HG03439 (cell line): ENCODE measurements around the gene ZNF718.
"Not testable (repeated sequence)": the region's sequence is repeated elsewhere in the genome, so short reads cannot be mapped to it uniquely, and the experiment has no call there.

Experiments used
- ATAC-seq: cut with Tn5 transposase; IDR thresholded peaks from one replicate; pipeline ENCODE4 v1.9.1; 2021; ENCODE audit warnings: mild to moderate bottlenecking, moderate library complexity; ENCODE audit not compliant: unreplicated experiment

Gene ZNF718

DNA sequence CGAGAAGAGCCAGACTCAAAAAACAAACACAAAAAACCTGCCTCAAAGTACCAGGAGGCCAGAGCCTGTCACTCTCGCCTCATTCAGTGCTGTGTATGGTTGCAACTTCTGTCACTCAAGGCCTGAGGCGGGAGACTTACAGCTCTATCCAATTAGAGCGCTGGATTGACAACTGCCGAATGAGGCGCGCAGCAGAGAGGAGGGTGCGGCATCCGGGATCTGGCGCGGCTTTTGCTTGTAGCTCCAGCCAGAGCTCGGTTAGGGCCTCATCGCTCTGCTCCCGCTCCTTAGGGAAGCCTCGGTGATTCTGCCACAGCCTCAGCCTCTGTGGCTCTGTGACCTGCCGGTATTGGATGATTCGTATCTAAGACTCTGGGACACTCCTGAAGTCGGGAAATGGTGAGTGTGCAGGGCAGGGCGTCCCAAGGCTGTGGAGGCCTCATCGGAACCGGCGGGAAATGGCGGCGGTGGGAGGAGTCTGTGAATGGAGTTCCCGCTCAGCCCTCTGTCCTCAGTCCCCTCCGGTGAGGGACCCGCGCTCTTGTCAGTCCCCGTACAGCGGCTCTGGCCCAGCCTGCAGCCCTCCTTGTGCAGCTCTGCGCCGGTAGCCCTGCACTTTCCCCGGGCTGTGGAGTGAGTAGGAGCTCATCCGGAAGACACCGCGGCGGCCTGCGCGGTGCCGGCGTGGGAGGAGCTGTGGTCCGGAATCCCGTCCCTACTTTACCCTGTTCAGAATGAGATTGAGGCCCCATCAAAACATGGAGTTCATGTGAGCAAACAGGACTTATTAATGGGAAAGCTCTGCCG, at the start of gene ZNF718:
Gene ZNF718 (plus strand): TSS at position 227 of the 807 bp plus-strand sequence. CDS start 170 bp downstream, at position 397.
- peak; percentile 99 for ATAC-seq

DNA sequence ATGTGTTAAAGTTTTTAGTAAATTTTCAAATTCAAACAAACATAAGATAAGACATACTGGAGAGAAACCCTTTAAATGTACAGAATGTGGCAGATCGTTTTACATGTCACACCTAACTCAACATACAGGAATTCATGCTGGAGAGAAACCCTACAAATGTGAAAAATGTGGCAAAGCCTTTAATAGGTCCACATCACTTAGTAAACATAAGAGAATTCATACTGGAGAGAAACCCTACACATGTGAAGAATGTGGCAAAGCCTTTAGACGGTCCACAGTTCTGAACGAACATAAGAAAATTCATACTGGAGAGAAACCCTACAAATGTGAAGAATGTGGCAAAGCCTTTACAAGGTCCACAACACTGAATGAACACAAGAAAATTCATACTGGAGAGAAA, 38.4 kb upstream of the ZNF718 start:
- ATAC-seq = no peak

DNA sequence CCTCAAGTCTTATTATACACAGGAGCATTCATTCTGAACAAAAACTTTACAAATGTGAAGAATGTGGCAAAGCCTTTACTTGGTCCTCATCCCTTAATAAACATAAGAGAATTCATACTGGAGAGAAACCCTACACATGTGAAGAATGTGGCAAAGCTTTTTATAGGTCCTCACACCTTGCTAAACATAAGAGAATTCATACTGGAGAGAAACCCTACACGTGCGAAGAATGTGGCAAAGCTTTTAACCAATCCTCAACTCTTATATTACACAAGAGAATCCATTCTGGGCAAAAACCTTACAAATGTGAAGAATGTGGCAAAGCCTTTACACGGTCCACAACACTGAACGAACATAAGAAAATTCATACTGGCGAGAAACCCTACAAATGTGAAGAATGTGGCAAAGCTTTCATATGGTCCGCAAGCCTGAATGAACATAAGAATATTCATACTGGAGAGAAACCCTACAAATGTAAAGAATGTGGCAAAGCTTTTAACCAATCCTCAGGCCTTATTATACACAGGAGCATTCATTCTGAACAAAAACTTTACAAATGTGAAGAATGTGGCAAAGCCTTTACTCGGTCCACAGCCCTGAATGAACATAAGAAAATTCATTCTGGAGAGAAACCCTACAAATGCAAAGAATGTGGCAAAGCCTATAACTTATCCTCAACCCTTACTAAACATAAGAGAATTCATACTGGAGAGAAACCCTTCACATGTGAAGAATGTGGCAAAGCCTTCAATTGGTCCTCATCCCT, 37.6 kb upstream of the ZNF718 start:
- not testable (repeated sequence) for ATAC-seq

DNA sequence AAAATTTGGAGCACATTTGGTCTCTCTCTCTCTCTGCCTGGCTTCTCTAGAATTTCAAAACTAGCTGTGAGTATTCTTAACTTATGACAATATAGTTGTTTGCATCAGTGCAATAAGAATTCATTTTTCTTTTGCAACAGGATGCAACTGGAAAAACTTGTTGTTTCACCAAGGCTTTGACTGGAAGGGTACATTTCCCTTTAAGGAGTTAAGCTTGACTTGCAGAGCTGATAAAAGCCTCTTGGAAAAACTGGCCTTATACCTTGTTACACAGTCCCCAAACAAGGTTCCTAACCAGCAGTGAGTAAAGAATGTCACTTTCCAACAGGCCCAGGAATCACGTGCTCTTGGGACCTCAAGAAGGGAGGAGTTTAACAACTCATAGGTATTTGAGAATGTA, 25.9 kb upstream of the ZNF718 start:
- ATAC-seq = no peak

DNA sequence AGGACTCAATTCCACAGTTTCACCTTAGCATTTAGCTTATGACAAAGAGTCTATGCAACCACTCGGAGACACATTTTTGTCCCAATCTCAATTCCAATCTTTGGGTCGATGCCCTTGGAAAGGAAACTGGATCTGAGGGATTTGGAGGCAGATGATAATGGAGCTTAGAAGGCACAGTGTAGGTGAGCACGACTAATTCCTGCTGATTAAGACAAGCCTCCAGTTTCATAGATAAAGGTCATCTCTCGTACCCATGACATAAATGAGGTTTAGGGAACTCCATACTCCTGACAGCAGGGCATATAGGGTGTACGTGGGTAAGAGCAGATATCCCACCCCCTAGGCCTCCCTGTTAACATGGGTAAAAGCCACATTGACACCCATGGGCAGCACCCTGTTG, 24.4 kb upstream of the ZNF718 start:
- no peak for ATAC-seq

DNA sequence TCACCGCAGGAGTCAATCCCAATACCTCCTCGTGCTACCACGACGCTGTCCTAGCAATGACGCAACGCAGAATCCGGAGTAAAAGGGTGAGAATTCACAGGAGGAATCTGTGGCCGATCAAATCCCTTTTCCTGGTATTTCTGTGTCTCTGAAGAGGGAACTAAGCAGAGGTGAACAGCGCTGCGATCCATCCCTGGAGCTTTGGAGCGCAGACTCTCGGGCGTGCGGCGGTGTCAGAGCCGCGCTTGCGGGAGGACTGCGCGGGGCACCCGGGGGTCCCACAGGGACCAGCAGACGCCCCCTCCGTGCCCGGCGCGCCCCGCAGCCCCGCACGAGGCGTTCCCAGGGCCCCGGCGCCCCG, 17.2 kb upstream of the ZNF718 start:
- ATAC-seq = no peak

DNA sequence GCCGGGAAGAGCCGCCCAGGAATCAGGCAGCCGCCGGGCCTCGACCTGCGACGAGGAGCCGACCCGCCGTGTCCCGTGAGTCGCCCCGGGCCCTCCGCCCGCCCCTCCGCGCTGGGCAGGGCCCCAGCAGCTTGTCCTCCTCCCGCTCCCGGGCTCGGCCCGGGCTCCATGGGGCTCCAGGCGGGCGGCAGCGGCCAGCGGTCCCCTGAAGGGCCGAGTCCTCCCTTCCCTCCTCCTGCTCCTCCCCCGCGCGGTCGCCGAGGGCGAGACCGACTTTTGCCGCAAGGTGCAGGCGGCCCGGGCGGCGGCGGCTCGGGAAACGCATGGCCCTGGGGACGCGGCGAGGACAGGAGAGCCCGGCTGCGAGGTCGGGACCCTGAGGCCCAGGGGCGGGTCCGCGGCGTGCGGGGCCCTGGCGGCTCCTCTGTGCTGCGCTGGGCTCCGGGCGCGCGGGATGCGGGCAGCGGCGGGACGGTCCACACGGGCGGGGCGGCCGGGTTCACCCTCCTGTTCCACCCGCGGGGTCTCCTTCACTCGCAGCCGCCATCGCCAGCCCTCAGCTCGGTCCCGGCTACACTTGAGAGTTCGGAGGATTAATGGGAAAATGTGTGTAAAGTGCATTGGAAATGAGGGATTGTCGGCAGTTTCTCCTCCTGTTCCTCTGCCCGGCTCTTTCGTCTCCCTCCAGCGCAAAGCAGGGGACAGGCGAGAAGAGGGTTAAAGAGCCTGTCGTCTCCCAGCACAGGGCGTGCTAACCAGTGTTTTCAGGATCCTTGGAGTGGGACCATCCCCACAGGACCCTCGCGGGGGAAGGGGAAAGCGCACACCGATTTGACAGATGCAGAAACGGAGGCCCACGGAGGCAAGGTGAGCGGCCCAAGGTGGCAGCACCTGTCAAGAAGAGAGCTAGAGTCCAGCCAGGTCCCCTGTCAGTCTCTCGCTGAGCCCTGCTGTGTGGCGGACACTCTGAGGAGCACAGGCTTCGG, 16.6 kb upstream of the ZNF718 start:
- ATAC-seq = no peak

DNA sequence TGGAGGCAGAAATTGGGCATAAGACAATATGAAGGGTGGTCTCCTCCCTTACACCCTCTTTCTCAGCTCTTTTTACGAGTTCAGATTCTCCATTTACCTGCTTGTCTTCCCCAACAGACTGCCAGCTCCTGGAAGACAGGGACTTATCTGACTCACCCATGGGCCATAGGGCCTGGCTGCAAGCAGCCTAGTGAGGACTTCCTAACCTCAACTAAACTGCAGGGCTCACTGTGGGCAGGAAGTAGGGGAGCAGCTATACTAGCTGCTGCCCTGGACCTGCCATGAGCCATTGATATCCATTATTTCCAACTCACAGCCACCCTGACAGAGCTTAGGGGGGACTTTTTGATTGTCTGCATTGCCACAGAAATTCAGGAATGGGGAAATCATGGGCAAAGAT, 11.5 kb upstream of the ZNF718 start:
- ATAC-seq = no peak

DNA sequence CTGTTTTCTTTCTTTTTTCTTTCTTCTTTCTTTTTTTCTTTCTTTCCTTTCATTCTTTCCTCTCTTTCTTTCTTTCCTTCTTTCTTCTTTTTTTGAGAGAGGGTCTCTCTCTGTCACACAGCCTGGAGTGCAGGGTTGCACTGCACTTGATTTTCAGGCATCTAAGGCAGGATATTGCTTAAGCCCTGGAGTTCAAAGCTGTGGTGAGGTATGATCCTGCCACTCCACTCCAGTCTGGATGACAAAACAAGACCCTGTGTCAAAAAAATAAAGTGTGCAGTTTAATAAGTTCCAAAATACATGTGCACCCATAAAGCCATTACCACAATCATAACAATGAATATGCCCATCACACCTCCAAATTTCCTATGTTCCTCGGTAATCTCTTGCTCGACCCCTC, 10.6 kb upstream of the ZNF718 start:
- no peak for ATAC-seq

DNA sequence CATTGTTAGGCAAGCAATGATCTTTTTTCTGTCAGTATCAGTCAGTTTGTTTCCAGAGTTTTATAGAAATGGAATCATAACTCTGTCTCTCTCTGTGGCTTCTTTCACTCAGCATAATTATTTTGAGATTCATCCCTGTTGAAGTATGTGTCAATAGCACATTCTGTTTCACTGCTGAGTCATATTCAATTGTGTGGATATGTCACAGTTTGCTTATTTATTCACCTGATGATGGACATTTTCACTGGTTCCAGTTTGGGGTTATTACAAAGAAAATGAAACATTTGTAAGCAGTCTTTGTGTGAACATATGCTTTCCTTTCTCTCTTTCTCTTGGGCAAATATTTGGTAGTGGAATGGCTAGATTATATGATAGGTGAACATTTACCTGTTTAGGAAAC, 10.2 kb upstream of the ZNF718 start:
- no peak for ATAC-seq

DNA sequence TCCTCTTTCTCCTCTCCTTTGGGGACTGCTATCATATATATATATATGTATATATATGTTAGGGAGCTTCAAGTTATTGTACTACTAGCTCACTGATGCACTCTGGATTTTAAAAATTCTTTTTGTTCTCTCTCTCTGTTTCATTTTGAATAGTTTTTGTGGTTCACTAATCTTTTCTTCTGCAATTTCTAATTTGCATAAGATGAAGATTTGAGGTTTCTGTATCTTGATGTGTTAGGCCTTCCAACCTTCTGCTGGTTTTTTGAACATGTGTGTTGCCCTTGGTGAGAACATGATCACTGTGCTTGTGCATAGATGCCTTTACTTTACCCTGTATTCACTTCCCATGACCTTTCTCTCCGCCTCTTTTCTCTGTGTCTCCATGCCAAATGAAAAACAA, 7.8 kb upstream of the ZNF718 start:
- ATAC-seq = no peak

DNA sequence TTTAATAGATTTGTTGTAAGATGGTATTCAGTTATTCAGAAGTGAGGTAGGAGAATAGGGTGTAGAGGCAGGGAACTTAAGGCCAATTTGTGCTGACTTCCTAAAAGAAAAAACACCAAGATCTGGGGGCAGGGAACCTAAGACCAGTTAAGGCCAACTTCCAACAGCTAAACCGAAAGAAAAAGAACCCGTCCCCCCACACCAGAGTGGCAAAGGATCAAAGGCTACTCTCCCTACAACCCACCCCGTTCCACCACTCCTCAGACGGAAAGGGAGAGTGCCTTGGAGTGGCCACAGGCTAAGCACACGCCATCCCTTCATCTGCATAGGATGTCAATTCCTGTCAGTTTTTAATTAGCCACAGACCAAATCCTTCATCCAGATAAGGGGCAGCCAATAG, 3.7 kb upstream of the ZNF718 start:
- ATAC-seq = no peak

DNA sequence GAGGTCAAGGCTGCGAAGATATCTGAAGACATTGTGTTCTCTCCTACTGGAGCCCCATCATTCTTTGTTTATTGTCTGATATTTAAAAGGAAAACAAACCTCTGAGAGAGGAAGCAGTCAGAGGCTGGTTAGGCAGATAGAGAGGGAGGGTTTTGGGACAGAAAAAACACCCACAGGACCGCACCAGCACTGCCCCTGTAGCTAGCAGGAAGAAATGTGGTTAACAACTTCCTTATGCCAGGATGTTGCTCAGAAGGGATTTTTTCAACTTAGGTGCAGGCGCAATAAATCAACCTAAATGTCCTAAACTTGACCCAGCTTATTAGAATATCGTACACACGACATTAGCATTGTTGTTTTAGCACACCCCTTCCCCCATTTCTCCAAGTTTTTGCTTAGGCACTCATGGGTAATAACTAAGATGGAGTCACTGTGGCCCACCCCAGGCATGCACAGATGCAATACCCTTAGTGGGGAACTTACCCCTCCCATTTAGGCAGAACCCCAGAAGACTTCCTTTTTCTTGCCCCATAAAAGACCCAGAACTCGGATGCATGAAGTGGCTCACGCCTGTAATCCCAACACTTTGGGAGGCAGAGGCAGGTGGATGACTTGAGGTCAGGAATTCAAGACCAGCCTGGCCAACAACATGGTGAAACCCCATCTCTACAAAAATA, 2.8 kb upstream of the ZNF718 start:
- ATAC-seq = no peak

DNA sequence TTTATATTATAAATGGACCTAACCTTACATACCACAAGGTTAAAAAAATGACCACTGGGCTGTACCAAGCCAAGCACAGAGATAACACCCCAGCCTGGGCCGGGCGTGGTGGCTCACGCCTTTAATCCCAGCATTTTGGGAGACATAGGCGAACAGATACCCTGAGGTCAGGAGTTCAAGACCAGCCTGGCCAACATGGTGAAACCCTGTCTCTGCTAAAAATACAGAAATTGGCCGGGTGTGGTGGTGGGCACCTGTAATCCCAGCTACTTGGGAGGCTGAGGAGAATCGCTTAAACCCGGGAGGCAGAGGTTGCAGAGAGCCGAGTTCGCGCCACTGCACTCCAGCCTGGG, 403 bp upstream of the ZNF718 start:
- ATAC-seq = not testable (repeated sequence)

DNA sequence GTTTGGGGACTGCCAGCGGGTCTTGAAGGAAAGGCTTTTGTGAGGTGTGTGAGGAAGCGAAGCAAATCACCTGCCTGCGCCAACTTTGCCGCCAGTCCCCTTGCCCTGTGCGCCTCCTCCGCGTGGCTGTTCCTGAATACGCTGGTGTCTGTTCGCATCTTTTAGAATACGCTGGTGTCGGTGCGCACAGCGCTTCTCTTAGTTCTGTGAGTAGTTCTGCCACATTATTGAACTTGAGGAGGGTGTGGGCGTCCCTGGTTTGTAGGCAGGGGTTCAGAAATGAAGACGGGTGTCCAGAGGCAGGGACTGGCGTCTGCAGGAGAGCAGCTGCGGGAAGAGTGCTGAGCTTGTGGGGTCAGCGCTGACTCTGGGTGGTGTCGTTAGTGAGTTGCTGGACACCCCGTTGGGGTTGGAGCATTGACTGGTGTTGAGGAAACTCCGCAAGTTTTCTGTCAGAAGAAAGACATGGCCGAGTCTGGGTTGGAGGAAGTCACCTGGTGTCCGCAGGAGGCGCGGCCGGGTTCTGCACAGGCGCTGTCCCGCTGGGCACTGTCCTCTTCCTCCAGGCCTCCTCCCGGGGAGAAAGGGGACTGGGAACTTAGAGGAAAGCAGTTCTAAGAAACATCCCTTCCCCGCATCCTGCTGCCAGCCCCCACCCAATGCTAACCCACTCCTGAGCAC, 930 bp downstream of the ZNF718 start:
- ATAC-seq = peak; percentile 16

DNA sequence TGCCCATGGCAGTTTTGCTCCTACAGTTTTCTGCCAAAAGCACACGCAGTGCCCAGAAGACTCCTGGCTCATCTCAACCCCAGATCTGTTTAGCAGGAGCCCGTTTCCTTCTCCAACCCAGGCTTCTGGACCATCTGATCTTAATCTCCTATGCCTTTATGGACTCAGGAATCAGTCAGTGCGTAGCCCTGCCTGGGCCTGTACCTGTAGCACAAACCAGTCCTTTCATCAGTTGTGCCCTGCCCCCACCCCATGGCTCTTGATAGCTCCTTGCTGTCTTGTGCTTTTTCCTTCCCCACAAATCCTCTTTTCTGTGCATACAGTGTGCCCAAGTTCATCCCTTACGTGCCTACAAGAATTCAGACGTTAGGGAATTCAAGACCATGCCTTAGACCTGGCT, 1.5 kb downstream of the ZNF718 start:
- ATAC-seq = no peak

DNA sequence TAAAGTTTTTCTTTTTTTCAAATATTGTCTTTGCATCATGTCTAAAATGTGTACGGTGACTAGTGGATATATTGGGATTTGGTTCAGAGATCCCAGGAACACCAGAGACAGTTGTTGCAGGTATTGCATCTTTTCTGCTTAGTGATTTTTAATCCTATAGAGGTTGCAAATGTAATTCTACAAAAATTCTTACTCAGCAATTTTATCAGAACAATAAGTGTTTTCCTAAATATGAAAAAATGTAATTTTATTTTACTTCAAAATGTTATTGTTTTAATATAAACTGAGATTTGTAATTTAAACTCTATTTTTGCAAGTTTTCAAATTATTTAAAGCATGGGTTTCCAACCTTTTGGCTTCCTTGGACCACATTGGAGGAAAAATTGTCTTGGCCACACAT, 8.2 kb downstream of the ZNF718 start:
- ATAC-seq = no peak

DNA sequence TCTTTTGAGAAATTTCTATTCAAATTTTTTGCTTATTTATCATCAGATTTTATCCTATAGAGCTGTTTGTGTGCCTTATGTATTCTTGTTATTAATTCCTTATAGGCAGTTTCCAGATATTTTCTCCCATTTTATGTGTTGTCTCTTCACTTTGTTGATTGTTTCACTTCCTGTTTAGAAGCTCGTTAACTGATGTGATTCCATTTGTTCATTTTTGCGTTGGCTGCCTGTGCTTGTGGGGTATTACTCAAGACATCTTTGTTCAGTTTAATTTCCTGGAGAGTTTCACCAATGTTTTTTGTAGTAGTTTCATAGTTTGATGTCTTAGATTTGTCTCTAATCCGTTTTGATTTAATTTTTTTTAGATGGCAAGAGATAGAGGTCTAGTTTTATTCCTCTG, 14.6 kb downstream of the ZNF718 start:
- ATAC-seq = no peak

DNA sequence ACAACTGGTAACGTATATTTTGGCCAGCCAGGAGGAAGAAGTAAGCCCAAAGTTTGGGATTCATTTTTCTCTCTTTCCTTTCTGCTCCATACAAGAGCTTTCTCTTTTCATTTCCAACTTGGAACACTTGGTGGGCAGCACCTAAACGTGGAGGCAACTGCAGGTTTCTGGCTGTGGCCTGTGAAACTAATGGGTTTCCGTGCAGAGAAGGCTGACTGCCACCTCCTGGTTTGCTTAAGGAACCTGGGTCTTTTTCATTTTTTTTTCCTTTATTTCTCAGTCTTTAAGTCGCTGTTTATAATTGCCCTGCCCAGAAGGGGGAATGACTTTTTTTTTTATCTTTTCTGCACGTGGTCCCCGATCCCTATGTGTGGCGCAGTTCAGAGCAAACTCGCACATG, 15.4 kb downstream of the ZNF718 start:
- ATAC-seq = no peak

DNA sequence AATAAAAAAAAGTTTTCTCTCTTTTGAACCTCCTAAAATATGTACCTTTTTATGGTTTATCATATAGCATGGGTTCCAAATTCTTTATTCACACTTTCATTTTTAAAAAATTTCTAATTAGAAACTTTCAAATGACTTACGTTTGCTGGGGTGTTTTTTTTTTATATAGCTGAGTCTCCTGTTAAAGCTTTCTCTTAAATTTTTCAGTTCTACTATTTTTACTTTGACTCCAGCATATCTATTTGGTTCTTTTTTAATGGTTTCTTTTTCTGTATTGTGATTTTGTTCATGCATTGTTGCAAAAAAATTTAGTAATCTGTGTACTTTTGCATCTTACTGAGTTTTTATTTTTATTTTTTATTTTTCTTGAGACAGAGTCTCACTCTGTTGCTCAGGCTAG, 22.3 kb downstream of the ZNF718 start:
- ATAC-seq = no peak
